Measurements from ENCODE around the gene TNS1.

TNS1 gene

GRCh38 chr2:217784996-217785543 is 217.7 kb downstream of the TNS1 start:
- no peak for DNase-seq (ENCODE audit: low read depth in 2 of 2)

GRCh38 chr2:217783243-217783642 is 219.6 kb downstream of the TNS1 start:
- DNase-seq (ENCODE audit: low read depth in 2 of 2) = no peak

- DNase-seq (ENCODE audit: low read depth in 2 of 2) = no peak
These were observed 224.9 kb downstream of the TNS1 start for GRCh38 chr2:217777906-217778305.

DNA sequence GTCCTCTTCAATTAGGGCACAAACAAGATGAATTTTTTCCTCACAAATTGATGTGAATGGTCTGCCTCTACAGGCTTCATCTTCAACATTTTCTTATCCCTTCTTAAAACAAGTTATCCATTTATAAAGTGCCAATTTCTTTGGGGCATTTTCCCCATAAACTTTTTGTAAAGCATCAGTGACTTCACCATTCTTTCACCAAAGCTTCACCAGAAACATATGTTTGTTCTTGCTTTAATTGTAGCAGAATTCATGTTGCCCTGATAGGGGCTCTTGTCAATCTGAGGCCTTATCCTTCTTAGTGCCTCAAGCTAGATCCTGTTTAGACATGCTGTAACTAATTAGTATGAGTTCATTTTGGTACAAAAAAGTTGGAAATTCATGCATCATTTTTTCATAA is 226.2 kb downstream of the TNS1 start:
- no peak for DNase-seq (ENCODE audit: low read depth in 2 of 2)

DNA sequence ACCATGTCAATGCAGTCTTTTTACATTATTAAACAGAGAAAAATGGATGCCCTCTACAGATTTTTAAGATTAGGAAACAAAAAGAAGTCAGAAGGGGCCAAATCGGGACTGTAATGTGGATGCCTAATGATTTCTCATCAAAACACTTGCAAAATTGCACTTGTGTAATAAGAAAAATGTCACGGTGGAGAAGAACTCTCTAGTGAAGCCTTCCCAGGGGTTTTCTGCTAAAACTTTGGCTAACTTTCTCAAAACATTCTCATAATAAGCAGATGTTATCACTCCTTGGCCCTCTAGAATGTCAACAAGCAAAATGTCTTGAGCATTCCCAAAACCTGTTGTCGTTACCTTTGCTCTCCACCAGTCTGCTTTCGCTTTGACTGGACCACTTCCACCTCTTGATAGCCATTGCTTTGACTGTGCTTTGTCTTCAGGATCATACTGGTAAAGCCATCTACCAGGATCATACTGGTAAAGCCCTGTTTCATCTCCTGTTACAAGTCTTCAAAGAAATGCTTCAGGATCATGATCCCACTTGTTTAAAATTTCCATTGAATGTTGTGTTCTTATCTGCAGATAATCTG is 226.8 kb downstream of the TNS1 start:
- no peak for DNase-seq (ENCODE audit: low read depth in 2 of 2)

DNA sequence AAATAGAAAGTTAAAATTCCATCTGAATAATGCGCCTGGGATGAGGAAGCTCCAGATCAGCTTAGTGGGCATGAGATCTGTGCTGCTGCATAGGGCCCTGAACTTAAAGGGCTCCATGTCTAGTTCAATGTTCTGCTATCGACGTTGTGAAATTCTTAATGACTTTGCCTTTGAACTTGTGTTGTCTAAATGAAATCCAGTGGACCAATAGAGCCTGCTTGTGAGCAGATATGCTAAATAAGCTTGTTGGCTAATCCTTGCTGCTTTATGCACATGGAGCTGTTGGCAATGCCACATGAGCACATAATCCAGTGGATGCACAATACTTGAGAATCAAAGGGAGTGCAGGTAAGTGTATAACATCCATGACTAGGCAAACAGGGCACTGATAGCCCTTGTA is 228.6 kb downstream of the TNS1 start:
- no peak for DNase-seq (ENCODE audit: low read depth in 2 of 2)

- no peak for DNase-seq (ENCODE audit: low read depth in 2 of 2)
These were observed 229.3 kb downstream of the TNS1 start for GRCh38 chr2:217773539-217773938.

- DNase-seq (ENCODE audit: low read depth in 2 of 2) = no peak
These were observed 236.4 kb downstream of the TNS1 start for GRCh38 chr2:217766356-217766755.

DNA sequence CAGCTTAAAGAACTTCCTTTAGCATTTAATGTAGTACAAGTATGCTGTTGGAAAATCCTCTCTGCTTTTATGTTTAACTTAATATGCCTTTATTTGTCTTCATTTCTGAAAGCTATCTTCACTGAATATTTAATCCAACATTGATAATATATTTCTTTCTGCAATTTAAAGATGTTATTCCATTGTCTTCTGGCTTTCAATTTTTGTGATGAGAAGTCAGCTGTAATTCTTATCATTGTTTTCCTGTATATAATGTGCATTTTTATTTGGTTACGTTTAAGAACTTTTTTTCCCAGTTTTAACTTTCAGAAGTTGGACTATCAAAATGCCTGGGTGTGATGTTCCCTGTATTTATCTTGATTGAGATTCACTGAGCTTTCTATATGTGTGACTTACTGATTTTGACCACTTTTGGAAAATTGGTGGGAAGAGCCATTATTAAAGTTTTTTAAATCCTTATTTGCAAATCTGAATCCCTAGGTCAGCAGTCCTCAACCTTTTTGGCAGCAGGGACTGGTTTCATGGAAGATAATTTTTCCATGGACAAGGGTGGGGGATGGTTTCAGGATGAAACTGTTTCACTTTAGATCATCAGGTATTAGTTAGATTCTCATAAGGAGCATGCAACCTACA is 241.0 kb downstream of the TNS1 start:
- no peak for DNase-seq (ENCODE audit: low read depth in 2 of 2)

DNA sequence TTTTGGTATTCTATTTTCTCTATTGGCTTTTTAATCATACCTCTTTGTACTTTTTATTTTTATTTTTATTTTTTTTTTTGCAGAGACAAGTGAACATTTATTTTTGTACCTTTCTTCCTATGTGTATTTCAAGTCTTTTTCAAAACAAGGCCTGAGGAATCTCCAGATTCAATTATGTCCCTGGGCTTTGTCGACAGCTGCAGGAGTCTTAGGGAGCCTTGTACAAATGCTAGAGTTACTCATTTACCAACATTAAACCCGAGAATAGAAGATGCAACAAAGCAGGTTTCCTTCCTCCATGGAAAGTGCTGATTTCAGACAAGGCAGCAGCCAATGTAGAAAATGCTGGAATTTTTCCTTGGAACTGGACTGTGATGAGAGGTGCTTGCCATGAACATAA is 242.8 kb downstream of the TNS1 start:
- no peak for DNase-seq (ENCODE audit: low read depth in 2 of 2)

- no peak for DNase-seq (ENCODE audit: low read depth in 2 of 2)
These were observed 245.7 kb downstream of the TNS1 start for GRCh38 chr2:217757108-217757463.

GRCh38 chr2:217756375-217757107 is 246.3 kb downstream of the TNS1 start:
- peak; percentile 27 to 31 for DNase-seq (ENCODE audit: low read depth in 2 of 2)

- no peak for DNase-seq (ENCODE audit: low read depth in 2 of 2)
These were observed 247.6 kb downstream of the TNS1 start for GRCh38 chr2:217755027-217755745.

GRCh38 chr2:217753460-217754200 is 249.2 kb downstream of the TNS1 start:
- no peak for DNase-seq (ENCODE audit: low read depth in 2 of 2)

- no peak for DNase-seq (ENCODE audit: low read depth in 2 of 2)
These were observed 249.9 kb downstream of the TNS1 start for GRCh38 chr2:217752714-217753459.

- no peak for DNase-seq (ENCODE audit: low read depth in 2 of 2)
These were observed 250.8 kb downstream of the TNS1 start for GRCh38 chr2:217751952-217752351.

DNA sequence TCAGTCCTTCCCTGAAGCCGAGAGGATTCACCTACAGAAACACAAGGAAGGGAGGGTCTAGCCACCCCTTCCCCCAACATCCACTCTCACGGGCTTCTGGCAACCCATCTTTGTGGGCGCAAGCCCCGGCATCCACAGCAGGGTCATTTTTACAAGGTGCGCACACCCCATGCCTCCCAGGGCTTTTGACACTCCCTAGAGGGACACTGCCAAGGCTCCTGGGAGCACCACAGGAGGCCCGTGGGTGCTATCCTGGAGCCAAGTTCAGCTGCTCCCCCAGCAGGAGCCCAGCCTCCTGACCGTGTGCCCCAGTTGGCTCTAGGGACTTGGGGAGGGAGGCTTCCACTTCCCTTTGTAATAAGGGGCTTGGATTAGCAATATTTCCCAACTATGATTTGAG is 251.6 kb downstream of the TNS1 start:
- no peak for DNase-seq (ENCODE audit: low read depth in 2 of 2)

All from fibroblast of skin of left biceps (primary cell).